MM.1S (cell line): ENCODE measurements around the gene BHLHE41.

Experiments
- CTCF ChIP-seq: fragments of 300-600 bp; sonication (generic); IDR thresholded peaks from 2 replicates; pipeline ENCODE4 v1.5.1; 2016; ENCODE audit warnings: antibody characterized with exemption, low read length, mixed read lengths
- EZH2 ChIP-seq: fragments of 300-600 bp; sonication (generic); optimal IDR thresholded peaks from 2 replicates; pipeline ENCODE3; 2017; ENCODE audit warnings: low read depth, mild to moderate bottlenecking, antibody characterized with exemption, low read length, mixed read lengths
- EZH2phosphoT487 ChIP-seq: fragments of 300-600 bp; sonication (generic); IDR thresholded peaks from 2 replicates; pipeline ENCODE4 v1.6.1; 2018; ENCODE audit warnings: antibody characterized with exemption, low read length

- TF ChIP-seq CTCF (no peak), EZH2phosphoT487 (no peak), EZH2 (no peak)
Measured at GRCh38 chr12:26100666-26101349, 24.0 kb downstream of the BHLHE41 start.
